ENCODE data around the gene ABCG8.

The ABCG8 gene

GRCh38 chr2:43812006-43812405, 26.8 kb upstream of the ABCG8 start:
- no peak for DNase-seq (ENCODE audit: extremely low spot score)
- ChIA-PET CTCF (no interaction called here), POLR2A (no interaction called here)
- TF ChIP-seq CTCF (IDR thresholded peaks at IDR 0.05; ENCODE audit: control extremely low read depth, extremely low read depth, low read depth, missing control alignments): no peak

- POLR2A ChIA-PET: no interaction called here
- CTCF ChIA-PET: interaction anchor here (1.1 kb wide), 1 partner anchor 13 kb away, joined by 3 read pairs; no protein-coding TSS in a partner anchor
- no peak for TF ChIP-seq CTCF (IDR thresholded peaks at IDR 0.05; ENCODE audit: control extremely low read depth, extremely low read depth, low read depth, missing control alignments)
- no peak for DNase-seq (ENCODE audit: extremely low spot score)
These were observed 25.8 kb upstream of the ABCG8 start for GRCh38 chr2:43812947-43813346.

GRCh38 chr2:43814711-43815110, 24.1 kb upstream of the ABCG8 start:
- CTCF ChIA-PET: no interaction called here
- POLR2A ChIA-PET: no interaction called here
- TF ChIP-seq CTCF (IDR thresholded peaks at IDR 0.05; ENCODE audit: control extremely low read depth, extremely low read depth, low read depth, missing control alignments): no peak
- no peak for DNase-seq (ENCODE audit: extremely low spot score)

GRCh38 chr2:43818761-43819160, 20.0 kb upstream of the ABCG8 start:
- POLR2A ChIA-PET: no interaction called here
- TF ChIP-seq CTCF (IDR thresholded peaks at IDR 0.05; ENCODE audit: control extremely low read depth, extremely low read depth, low read depth, missing control alignments): no peak
- no peak for DNase-seq (ENCODE audit: extremely low spot score)
- CTCF ChIA-PET: no interaction called here

- DNase-seq (ENCODE audit: extremely low spot score): no peak
- no peak for TF ChIP-seq CTCF (IDR thresholded peaks at IDR 0.05; ENCODE audit: control extremely low read depth, extremely low read depth, low read depth, missing control alignments)
- CTCF ChIA-PET: no interaction called here
- POLR2A ChIA-PET: no interaction called here
These were observed 19.1 kb upstream of the ABCG8 start for GRCh38 chr2:43819491-43820163.

- DNase-seq (ENCODE audit: extremely low spot score): no peak
- TF ChIP-seq CTCF (IDR thresholded peaks at IDR 0.05; ENCODE audit: control extremely low read depth, extremely low read depth, low read depth, missing control alignments): no peak
- ChIA-PET POLR2A (no interaction called here), CTCF (interaction anchor here (2.0 kb wide), 1 partner anchor 13 kb away, joined by 5 read pairs; no protein-coding TSS in a partner anchor)
These were observed 15.9 kb upstream of the ABCG8 start for GRCh38 chr2:43822839-43823238.
